H1 (cell line): Measurements from ENCODE around the gene ROBO2. TPM values are rescaled to one million over a fixed set of nuclear protein-coding genes. Genes with fewer than 3 reads are reported as not detected.

Experiments
- CTCF ChIA-PET: fragments of 300-600 bp; sonication (Branson Sonifier 250); formaldehyde crosslinking; loops from one replicate; lab custom pipeline; 2021; ENCODE audit not compliant: partially characterized antibody; lab: Charles Lee
- POLR2A ChIA-PET: fragments of 300-600 bp; sonication (Branson Sonifier 250); formaldehyde crosslinking; loops from one replicate; lab custom pipeline; 2021; ENCODE audit warnings: inconsistent platforms; ENCODE audit not compliant: partially characterized antibody; lab: Charles Lee
- DNase-seq, 2 experiments: peaks; one replicate each; pipeline versions ENCODE4 v3.0.0 to v3.0.0-alpha.2; 2010 to 2022; ENCODE audit warnings: low spot score in 2 of 2, low read depth in 1 of 2, mixed read lengths in 1 of 2
- FAIRE-seq: peaks from 2 replicates; lab custom pipeline; 2011; peaks lifted over from hg19 to GRCh38; lab: Jason Lieb, UNC
- H2AFZ ChIP-seq: 2 replicates; pipeline ENCODE4 v1.8.1; 2012; ENCODE audit warnings: low read length, inconsistent platforms
- H2AK5ac ChIP-seq: 2 replicates; pipeline ENCODE4 v1.6.1; 2013; ENCODE audit warnings: low read depth, low read length
- H2BK120ac ChIP-seq: replicated peaks from 2 replicates; pipeline ENCODE3; 2013; ENCODE audit warnings: low read depth, low read length, inconsistent platforms
- H2BK12ac ChIP-seq: 2 replicates; pipeline ENCODE4 v1.6.1; 2013; ENCODE audit warnings: low read depth, low read length
- H2BK15ac ChIP-seq: 2 replicates; pipeline ENCODE4 v1.6.1; 2013; ENCODE audit warnings: low read length
- H2BK20ac ChIP-seq: 2 replicates; pipeline ENCODE4 v1.6.1; 2013; ENCODE audit warnings: low read length
- H2BK5ac ChIP-seq: 2 replicates; pipeline ENCODE4 v1.6.1; 2013; ENCODE audit warnings: low read depth, low read length
- H3K14ac ChIP-seq: 2 replicates; pipeline ENCODE4 v1.6.1; 2013; ENCODE audit warnings: inconsistent platforms; ENCODE audit not compliant: insufficient read length
- H3K18ac ChIP-seq: 2 replicates; pipeline ENCODE4 v1.6.1; 2013; ENCODE audit warnings: low read length; ENCODE audit errors: extremely low read depth
- H3K23ac ChIP-seq: 2 replicates; pipeline ENCODE4 v1.6.1; 2013; ENCODE audit warnings: inconsistent platforms; ENCODE audit not compliant: insufficient read length
- H3K23me2 ChIP-seq: 2 replicates; pipeline ENCODE4 v1.6.1; 2013; ENCODE audit warnings: low read depth, low read length
- H3K27ac ChIP-seq: 2 replicates; pipeline ENCODE4 v1.6.1; 2011; ENCODE audit warnings: low read depth, low read length, inconsistent platforms
- H3K27me3 ChIP-seq, 4 experiments: replicated peaks in 1 of 4; 1 replicate in 1 of 4; 2 replicates in 3 of 4; pipeline versions ENCODE4 v1.6.1 to v1.8.1; 2011 to 2013; ENCODE audit warnings: low read length in 3 of 4, mild to moderate bottlenecking in 3 of 4, inconsistent platforms in 2 of 4, mixed read lengths in 2 of 4, moderate library complexity in 1 of 4; ENCODE audit not compliant: control insufficient read depth in 3 of 4, insufficient read depth in 3 of 4; ENCODE audit errors: extremely low read depth in 1 of 4
- H3K36me3 ChIP-seq, 4 experiments: 2 replicates each; pipeline versions ENCODE4 v1.6.1 to v1.8.1; 2011 to 2013; ENCODE audit warnings: mild to moderate bottlenecking in 4 of 4, low read length in 3 of 4, moderate library complexity in 2 of 4, control low read depth in 1 of 4, inconsistent platforms in 1 of 4; ENCODE audit not compliant: insufficient read depth in 4 of 4, control insufficient read depth in 2 of 4
- H3K4ac ChIP-seq: replicated peaks from 2 replicates; pipeline ENCODE3; 2013; ENCODE audit warnings: low read length, low read depth, mixed read lengths, inconsistent platforms; ENCODE audit not compliant: insufficient read length
- H3K4me1 ChIP-seq, 4 experiments: replicated peaks in 1 of 4; 1 replicate in 1 of 4; 2 replicates in 3 of 4; pipeline versions ENCODE4 v1.6.1 to v1.8.1; 2011 to 2013; ENCODE audit warnings: low read length in 3 of 4, inconsistent platforms in 2 of 4, mixed read lengths in 1 of 4; ENCODE audit not compliant: insufficient read depth in 4 of 4, control insufficient read depth in 3 of 4
- H3K4me2 ChIP-seq, 2 experiments: 2 replicates each; pipeline versions ENCODE4 v1.6.1 to v1.8.1; 2011 to 2013; ENCODE audit warnings: low read depth in 2 of 2, low read length in 2 of 2, control low read depth in 1 of 2, inconsistent platforms in 1 of 2, mild to moderate bottlenecking in 1 of 2; ENCODE audit not compliant: insufficient read depth in 1 of 2
- H3K4me3 ChIP-seq, 4 experiments: fragments of 200-600, 300-600 bp in 1 of 4; sonication (generic), shearing (Covaris generic), sonication (Bioruptor Twin) in 1 of 4; 2 replicates each; pipeline versions ENCODE4 v1.5.1 to v1.8.1; 2011 to 2016; ENCODE audit warnings: low read length in 4 of 4, low read depth in 3 of 4, control low read depth in 2 of 4, inconsistent platforms in 2 of 4, mild to moderate bottlenecking in 2 of 4, mixed read lengths in 1 of 4, moderate library complexity in 1 of 4; ENCODE audit not compliant: insufficient read depth in 2 of 4; ENCODE audit errors: extremely low read depth in 1 of 4
- H3K56ac ChIP-seq: replicated peaks from 2 replicates; pipeline ENCODE3; 2013; ENCODE audit warnings: low read depth, mild to moderate bottlenecking, mixed read lengths, low read length, inconsistent platforms; ENCODE audit not compliant: insufficient read length
- H3K79me1 ChIP-seq: 2 replicates; pipeline ENCODE4 v1.6.1; 2013; ENCODE audit warnings: low read depth, low read length, control low read depth
- H3K79me2 ChIP-seq, 2 experiments: 2 replicates each; pipeline versions ENCODE4 v1.6.1 to v1.8.1; 2012 to 2013; ENCODE audit warnings: low read length in 2 of 2, mild to moderate bottlenecking in 2 of 2, inconsistent platforms in 1 of 2; ENCODE audit not compliant: insufficient read depth in 2 of 2, control insufficient read depth in 1 of 2
- H3K9ac ChIP-seq, 4 experiments: replicated peaks in 1 of 4; 1 replicate in 1 of 4; 2 replicates in 3 of 4; pipeline versions ENCODE4 v1.6.1 to v1.8.1; 2011 to 2013; ENCODE audit warnings: low read depth in 3 of 4, low read length in 3 of 4, control low read depth in 2 of 4, mild to moderate bottlenecking in 2 of 4, moderate library complexity in 2 of 4, inconsistent platforms in 1 of 4; ENCODE audit errors: extremely low read depth in 1 of 4
- H3K9me3 ChIP-seq, 2 experiments: 2 replicates each; pipeline versions ENCODE4 v1.6.1 to v1.8.1; 2012 to 2013; ENCODE audit warnings: mild to moderate bottlenecking in 2 of 2, moderate library complexity in 2 of 2, control low read depth in 1 of 2, inconsistent platforms in 1 of 2, low read depth in 1 of 2, low read length in 1 of 2, mixed read lengths in 1 of 2; ENCODE audit not compliant: insufficient read depth in 2 of 2
- H4K20me1 ChIP-seq, 2 experiments: replicated peaks in 1 of 2; 2 replicates each; pipeline versions ENCODE3 to v1.8.1; 2011 to 2013; ENCODE audit warnings: inconsistent platforms in 2 of 2, low read length in 2 of 2, mild to moderate bottlenecking in 1 of 2; ENCODE audit not compliant: insufficient read depth in 2 of 2, control insufficient read depth in 1 of 2
- H4K5ac ChIP-seq: 2 replicates; pipeline ENCODE4 v1.6.1; 2013; ENCODE audit warnings: low read length, low read depth, mixed read lengths, inconsistent platforms; ENCODE audit not compliant: insufficient read length
- H4K8ac ChIP-seq: 2 replicates; pipeline ENCODE4 v1.8.0; 2013; ENCODE audit warnings: mild to moderate bottlenecking, moderate library complexity, low read length, inconsistent platforms; ENCODE audit not compliant: insufficient read depth; ENCODE audit errors: extremely low read depth
- H4K91ac ChIP-seq: replicated peaks from 2 replicates; pipeline ENCODE3; 2013; ENCODE audit warnings: low read length, mixed read lengths, inconsistent platforms; ENCODE audit not compliant: insufficient read length
- ATF3 ChIP-seq: IDR thresholded peaks from 2 replicates; pipeline ENCODE4 v1.6.1; 2011; ENCODE audit warnings: low read depth, mild to moderate bottlenecking, low read length; ENCODE audit not compliant: insufficient read depth
- CEBPB ChIP-seq: IDR thresholded peaks from 2 replicates; pipeline ENCODE4 v1.6.1; 2012; ENCODE audit warnings: low read depth, low read length
- EGR1 ChIP-seq: IDR thresholded peaks from 2 replicates; pipeline ENCODE4 v1.6.1; 2011; ENCODE audit warnings: low read depth, low read length, borderline replicate concordance
- FOSL1 ChIP-seq: IDR thresholded peaks from 2 replicates; pipeline ENCODE4 v1.6.1; 2011; ENCODE audit warnings: mild to moderate bottlenecking, low read depth, low read length, moderate library complexity; ENCODE audit not compliant: insufficient read depth
- JUND ChIP-seq: IDR thresholded peaks from 2 replicates; pipeline ENCODE4 v1.6.1; 2011; ENCODE audit warnings: mild to moderate bottlenecking, improper control_type of control experiment, low read length
- KDM4A ChIP-seq: IDR thresholded peaks from one replicate; pipeline ENCODE4 v1.7.1; 2012; ENCODE audit warnings: low read depth, mild to moderate bottlenecking, moderate library complexity, low read length, inconsistent platforms; ENCODE audit not compliant: severe bottlenecking
- MAX ChIP-seq: IDR thresholded peaks from 2 replicates; pipeline ENCODE4 v1.6.1; 2012; ENCODE audit warnings: inconsistent platforms
- NANOG ChIP-seq: IDR thresholded peaks from 2 replicates; pipeline ENCODE4 v1.6.1; 2011; ENCODE audit warnings: low read length, low read depth, mild to moderate bottlenecking, inconsistent platforms; ENCODE audit not compliant: insufficient read depth, poor library complexity, severe bottlenecking
- NRF1 ChIP-seq: IDR thresholded peaks from 2 replicates; pipeline ENCODE4 v1.6.1; 2011; ENCODE audit warnings: mild to moderate bottlenecking, low read depth, low read length, improper control_type of control experiment
- POLR2AphosphoS5 ChIP-seq: IDR thresholded peaks from 2 replicates; pipeline ENCODE4 v1.6.1; 2011; ENCODE audit warnings: low read depth, low read length
- SIX5 ChIP-seq: IDR thresholded peaks from 2 replicates; pipeline ENCODE4 v1.6.1; 2011; ENCODE audit warnings: mild to moderate bottlenecking, low read depth, low read length
- SUZ12 ChIP-seq: fragments of 200-600 bp; sonication (generic); IDR thresholded peaks from 2 replicates; pipeline ENCODE4 v1.6.1; 2012; ENCODE audit warnings: mild to moderate bottlenecking, inconsistent platforms, low read length, moderate library complexity, mixed read lengths
- TAF7 ChIP-seq: optimal IDR thresholded peaks from 2 replicates; pipeline ENCODE3; 2011; ENCODE audit warnings: low read depth, mild to moderate bottlenecking, inconsistent platforms, low read length, moderate library complexity, borderline replicate concordance
- TBP ChIP-seq: IDR thresholded peaks from 2 replicates; pipeline ENCODE4 v1.6.1; 2011; ENCODE audit warnings: low read depth, low read length, improper control_type of control experiment
- TEAD4 ChIP-seq: IDR thresholded peaks from 2 replicates; pipeline ENCODE4 v1.6.1; 2012; ENCODE audit warnings: low read depth, low read length, inconsistent platforms, mixed read lengths
- WGBS, 2 experiments: shearing (Covaris generic) in 1 of 2; methylation state at CpG; one replicate each; pipeline versions ENCODE4 v1.1.6 to v1.1.7; 2013 to 2015; ENCODE audit warnings: low lambda C conversion rate in 2 of 2, mixed read lengths in 2 of 2, inconsistent platforms in 1 of 2, low coverage in 1 of 2, missing lambda C conversion rate in 1 of 2; ENCODE audit not compliant: insufficient replicate concordance in 2 of 2, insufficient coverage in 1 of 2, insufficient read length in 1 of 2; ENCODE audit errors: extremely low coverage in 1 of 2, missing lambda C conversion rate in 1 of 2; 5-methylcytosine and 5-hydroxymethylcytosine counted together
- polyA plus RNA-seq, 7 experiments: library from polyadenylated mRNA; depleted of rRNA in 3 of 7; stranded (reverse) in 5 of 7; unstranded in 2 of 7; fragments of >200 nt in 5 of 7; fragments of 200-250 nt in 2 of 7; gene quantifications; 1 replicate in 5 of 7; 2 replicates in 1 of 7; 4 replicates in 1 of 7; pipeline versions ENCODE4 v1.2.1 to v1.2.3, GENCODE V29; 2011 to 2013; ENCODE audit warnings: missing spikeins in 2 of 7, mixed read lengths in 2 of 7
- total RNA-seq: library from RNA; stranded (reverse); fragmentation: NEBNext Ultra II Directional; extraction: Animal tissue kit (Norgen Biotek cat#: 25700); gene quantifications from 2 replicates; pipeline ENCODE4 v1.2.1, GENCODE V29; 2021

The ROBO2 gene
- total and polyA plus RNA-seq, 2 of the 8 experiments (the other 6 are each of a cell fraction or from before 2014, with no cell fraction given), result 1.5 to 2.9 TPM

GRCh38 chr3:77626157-77626556 lies 586.3 kb downstream of the ROBO2 start:
- Histone ChIP-seq H3K27me3 (no peaks in the 10 kb centered on the region), H3K27ac (no peak overlapping the region), H4K5ac (no peak overlapping the region), H3K79me1 (no peaks in the 10 kb centered on the region), H4K20me1 (no peaks in the 10 kb centered on the region), H3K23ac (no peak overlapping the region), H2BK5ac (no peak overlapping the region), H3K23me2 (no peaks in the 10 kb centered on the region; the same call in 1 of the 2 replicates), H3K56ac (no peak overlapping the region), H3K9ac (no peak overlapping the region), H3K4me1 (no peaks in the 10 kb centered on the region), H2BK12ac (no peak overlapping the region), H2BK120ac (no peak overlapping the region), H3K4ac (no peak overlapping the region), H2BK15ac (no peak overlapping the region), H3K9me3 (no peaks in the 10 kb centered on the region), H2AK5ac (no peak overlapping the region), H3K14ac (no peak overlapping the region), H3K79me2 (no peaks in the 10 kb centered on the region), H3K18ac (no peak overlapping the region), H4K8ac (no peak overlapping the region), H4K91ac (no peak overlapping the region), H3K36me3 (no peaks in the 10 kb centered on the region), H3K4me3 (no peak overlapping the region), H2AFZ (peak overlapping the region; percentile 85; the same call in 1 of the 2 replicates), H3K4me2 (no peak overlapping the region), H2BK20ac (no peak overlapping the region)
- POLR2A ChIA-PET, result no interaction called here
- 90% methylated on average over 1 of the region's 1 CpG; no CpG with 5 or more reads in 1 of the 2 experiments for WGBS, 2 experiments
- DNase-seq (no peak), FAIRE-seq (no peak)
- CTCF ChIA-PET, result no interaction called here
- TF ChIP-seq FOSL1 (no peak), TBP (no peak), MAX (no peak), CEBPB (no peak), POLR2AphosphoS5 (no peak), JUND (no peak), NANOG (no peak), TEAD4 (no peak), ATF3 (no peak), SUZ12 (no peak), EGR1 (no peak), NRF1 (no peak), TAF7 (no peak), KDM4A (no peak), SIX5 (no peak)
